Bronchial epithelial cell (primary cell): Measurements from ENCODE around the gene MOG. TPM values are rescaled to one million over a fixed set of nuclear protein-coding genes. Genes with fewer than 3 reads are reported as not detected.

Experiments
- DNase-seq: peaks from one replicate; pipeline ENCODE4 v3.0.0-alpha.2; 2010; ENCODE audit warnings: low read depth
- FAIRE-seq: peaks from 2 replicates; lab custom pipeline; 2011; peaks lifted over from hg19 to GRCh38; lab: Jason Lieb, UNC
- H3K27me3 ChIP-seq: 2 replicates; pipeline ENCODE4 v1.5.1; 2011; ENCODE audit warnings: low read length; ENCODE audit not compliant: control insufficient read depth, insufficient read depth
- H3K36me3 ChIP-seq: 2 replicates; pipeline ENCODE4 v1.5.1; 2011; ENCODE audit warnings: low read length; ENCODE audit not compliant: control insufficient read depth, insufficient read depth
- H3K4me3 ChIP-seq: 2 replicates; pipeline ENCODE4 v1.5.1; 2011; ENCODE audit warnings: mild to moderate bottlenecking, low read depth, low read length, control low read depth
- CTCF ChIP-seq: IDR thresholded peaks from 2 replicates; pipeline ENCODE4 v1.5.1; 2011; ENCODE audit warnings: mild to moderate bottlenecking, moderate library complexity, low read length, control low read depth, inconsistent platforms; ENCODE audit not compliant: insufficient read depth, severe bottlenecking
- total RNA-seq: library from RNA; depleted of rRNA; stranded (reverse); fragments of >200 nt; gene quantifications from 2 replicates; pipeline ENCODE4 v1.2.1, GENCODE V29; 2014

The MOG gene
- total RNA-seq, 1 donor from 2014 or later = not detected

GRCh38 chr6:29632789-29633533, 23.9 kb upstream of the MOG start, which contains the start of gene GABBR1:
TSS of gene GABBR1 (minus strand) at chr6:29633183. CDS start at chr6:29632385, 798 bp downstream.
- FAIRE-seq = no peak
- peak within 1 kb of the TSS; percentile 69 for H3K4me3 ChIP-seq

GRCh38 chr6:29633534-29633905, 23.4 kb upstream of the MOG start:
- peak overlapping the region; percentile 69 for H3K4me3 ChIP-seq
- no peak for TF ChIP-seq CTCF
- H3K27me3 ChIP-seq = no peaks in the 10 kb centered on the region
- H3K36me3 ChIP-seq = no peaks in the 10 kb centered on the region
- DNase-seq (no peak), FAIRE-seq (no peak)

More at GRCh38 chr6:29632789-29633533, 23.9 kb upstream of the MOG start, which contains the start of gene GABBR1:
- TF ChIP-seq CTCF = no peak
- Histone ChIP-seq H3K36me3 (no peaks in the 10 kb centered on the region), H3K27me3 (no peaks in the 10 kb centered on the region)
- peak; percentile 69 for DNase-seq

DNA sequence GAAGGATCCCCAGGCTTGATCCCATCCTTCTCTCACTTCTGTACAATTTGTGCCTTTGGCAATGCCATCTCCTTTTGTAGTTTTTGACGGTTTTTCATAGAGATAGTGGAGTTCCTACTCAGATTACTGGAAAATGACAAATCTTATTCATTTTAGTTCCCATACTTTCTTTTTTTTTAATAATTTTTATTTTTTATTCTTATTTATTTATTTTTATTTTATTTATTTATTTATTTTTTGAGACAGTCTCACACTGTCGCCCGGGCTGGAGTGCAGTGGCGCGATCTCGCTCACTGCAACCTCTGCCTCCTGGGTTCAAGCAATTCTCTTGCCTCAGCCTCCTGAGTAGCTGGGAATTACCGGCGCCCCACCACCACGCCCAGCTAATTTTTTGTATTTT, 19.6 kb upstream of the MOG start:
- no peak for TF ChIP-seq CTCF
- FAIRE-seq (no peak), DNase-seq (no peak)
- Histone ChIP-seq H3K27me3 (no peaks in the 10 kb centered on the region), H3K36me3 (no peaks in the 10 kb centered on the region), H3K4me3 (no peak overlapping the region)

DNA sequence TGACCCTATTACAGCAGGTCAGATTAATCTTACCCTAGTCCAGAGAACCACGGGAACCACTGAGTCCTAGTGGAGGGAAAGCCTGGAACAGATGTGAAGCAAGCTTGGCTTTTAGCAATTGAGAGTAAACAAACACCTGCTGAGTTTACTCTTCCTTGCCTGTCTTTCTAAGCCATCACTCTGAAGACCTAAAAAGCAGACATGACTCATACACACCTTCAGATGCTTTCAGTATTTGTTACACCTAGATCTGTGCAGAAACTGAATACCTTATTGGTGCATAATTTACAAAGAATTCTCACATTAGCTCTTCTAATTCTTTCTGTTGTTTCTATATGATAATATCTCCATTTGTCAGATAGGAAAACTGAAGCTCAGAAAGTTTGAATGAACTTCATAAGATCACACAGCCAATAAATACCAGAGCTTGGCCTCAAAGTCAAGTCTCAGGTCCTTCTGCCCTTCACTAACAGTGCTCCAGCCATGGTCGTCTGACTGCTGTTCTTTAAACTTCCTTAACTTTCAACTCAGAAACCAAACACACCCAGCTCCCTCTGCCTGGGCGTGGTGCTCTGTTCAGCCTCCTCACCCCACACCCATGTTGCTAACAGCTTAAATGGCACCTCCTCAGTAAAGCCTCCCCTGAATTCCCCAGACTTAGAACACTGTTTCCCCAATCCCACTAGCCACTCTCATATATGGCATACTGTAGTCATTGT, 15.3 kb upstream of the MOG start:
- Histone ChIP-seq H3K27me3 (no peaks in the 10 kb centered on the region), H3K36me3 (no peaks in the 10 kb centered on the region), H3K4me3 (no peak overlapping the region)
- TF ChIP-seq CTCF = no peak
- DNase-seq = peak; percentile 45
- FAIRE-seq = no peak

GRCh38 chr6:29647927-29648642, 8.8 kb upstream of the MOG start:
- H3K4me3 ChIP-seq = no peak overlapping the region
- FAIRE-seq = no peak
- DNase-seq = peak; percentile 64
- H3K36me3 ChIP-seq = no peaks in the 10 kb centered on the region
- peak; percentile 55 for TF ChIP-seq CTCF
- H3K27me3 ChIP-seq = no peaks in the 10 kb centered on the region
